Epithelial cell of esophagus (primary cell): ENCODE data around the gene EBLN1.

Experiments used
- DNase-seq: peaks from one replicate; pipeline ENCODE4 v3.0.0; 2010; ENCODE audit warnings: low read depth
- H3K4me3 ChIP-seq: 2 replicates; pipeline ENCODE4 v1.5.1; 2011; ENCODE audit warnings: mild to moderate bottlenecking, low read length, control low read depth
- CTCF ChIP-seq: IDR thresholded peaks from 2 replicates; pipeline ENCODE4 v1.5.1; 2011; ENCODE audit warnings: low read depth, mild to moderate bottlenecking, low read length, control low read depth, inconsistent platforms; ENCODE audit not compliant: insufficient read depth; ENCODE audit errors: missing control alignments

Gene EBLN1

GRCh38 chr10:22170582-22170981 is 47.2 kb downstream of the EBLN1 start:
- TF ChIP-seq CTCF = no peak
- no peak overlapping the region for H3K4me3 ChIP-seq
- no peak for DNase-seq

GRCh38 chr10:22159979-22160378 is 57.8 kb downstream of the EBLN1 start:
- no peak for DNase-seq
- no peak for TF ChIP-seq CTCF
- H3K4me3 ChIP-seq = no peak overlapping the region

- no peak for TF ChIP-seq CTCF
- no peak for DNase-seq
- H3K4me3 ChIP-seq = no peak overlapping the region
Measured at GRCh38 chr10:22159180-22159579, 58.6 kb downstream of the EBLN1 start.
